WTC11 (cell line): ENCODE results near the gene TAF11L14. TPM values are rescaled to one million over a fixed set of nuclear protein-coding genes. Genes with fewer than 3 reads are reported as not detected.
"Not testable (repeated sequence)": the region's sequence is repeated elsewhere in the genome, so short reads cannot be mapped to it uniquely, and the experiment has no call there.

Source experiments
- ATAC-seq: fragments of 200-7000 bp; cut with Tn5 transposase; 2 replicates; pipeline ENCODE4 v1.10.0; 2021; ENCODE audit warnings: mild to moderate bottlenecking, moderate library complexity
- Bru-seq: library from RNA; stranded (reverse); fragments of 400-500 nt; gene quantifications from one replicate; lab custom pipeline; 2021; lab: Mats Ljungman, UMichigan
- CTCF ChIA-PET: fragments of 300-600 bp; sonication (Branson Sonifier 250); formaldehyde crosslinking; loops from one replicate; lab custom pipeline; 2021; ENCODE audit warnings: antibody characterized with exemption; lab: Charles Lee
- POLR2A ChIA-PET: fragments of 350-600 bp; sonication (Branson Sonifier 250); formaldehyde crosslinking; loops from one replicate; lab custom pipeline; 2021; ENCODE audit warnings: antibody characterized with exemption; lab: Charles Lee
- DNase-seq: peaks from one replicate; pipeline ENCODE4 v3.0.0; 2021; ENCODE audit warnings: low spot score
- H3K27ac Mint-ChIP-seq: 2 replicates; pipeline ENCODE4 v1.8.0; 2021; ENCODE audit warnings: mixed read lengths
- H3K27me3 Mint-ChIP-seq: 2 replicates; pipeline ENCODE4 v1.8.0; 2021; ENCODE audit warnings: low read depth, mild to moderate bottlenecking, moderate library complexity, mixed read lengths
- H3K36me3 Mint-ChIP-seq: 2 replicates; pipeline ENCODE4 v1.8.0; 2021; ENCODE audit warnings: mixed read lengths
- H3K4me1 Mint-ChIP-seq: 2 replicates; pipeline ENCODE4 v1.8.0; 2022; ENCODE audit warnings: mixed read lengths
- H3K4me3 Mint-ChIP-seq: 2 replicates; pipeline ENCODE4 v1.8.0; 2021; ENCODE audit warnings: mild to moderate bottlenecking, moderate library complexity, mixed read lengths
- H3K9me3 Mint-ChIP-seq: 2 replicates; pipeline ENCODE4 v1.8.0; 2021; ENCODE audit warnings: mixed read lengths
- MXD4 ChIP-seq: fragments of 250-450 bp; sonication (Bioruptor Pico); IDR thresholded peaks from 2 replicates; pipeline ENCODE4 v1.8.0; 2021; ENCODE audit warnings: mild to moderate bottlenecking, moderate library complexity, borderline replicate concordance
- ZBTB21 ChIP-seq: sonication (generic); formaldehyde crosslinking; IDR thresholded peaks from 2 replicates; pipeline ENCODE4 v1.8.1; 2023; ENCODE audit warnings: mild to moderate bottlenecking, missing genetic modification reagents, borderline replicate concordance
- ZNF121 ChIP-seq: sonication (generic); formaldehyde crosslinking; IDR thresholded peaks from 2 replicates; pipeline ENCODE4 v1.8.0; 2023; ENCODE audit warnings: missing genetic modification reagents
- ZNF219 ChIP-seq: sonication (generic); formaldehyde crosslinking; IDR thresholded peaks from 2 replicates; pipeline ENCODE4 v1.8.0; 2023; ENCODE audit warnings: missing genetic modification reagents, mild to moderate bottlenecking, borderline replicate concordance
- ZNF317 ChIP-seq: sonication (generic); formaldehyde crosslinking; IDR thresholded peaks from 2 replicates; pipeline ENCODE4 v1.8.1; 2023; ENCODE audit warnings: low read depth, mild to moderate bottlenecking, moderate library complexity, missing genetic modification reagents, borderline replicate concordance
- long read RNA-seq, 3 experiments: library from RNA in 1 of 3; library from capped mRNA in 1 of 3; library from polyadenylated mRNA in 1 of 3; unstranded in 2 of 3; stranded (forward) in 1 of 3; transcript quantifications; one replicate each; pipeline ENCODE4 v2.0.0, GENCODE V29; 2021
- total RNA-seq: library from RNA; stranded (reverse); gene quantifications from 3 replicates; pipeline ENCODE4 v1.2.3, GENCODE V29; 2021
- TF ChIP-seq, protein P1 (sequence below): sonication (generic); formaldehyde crosslinking; IDR thresholded peaks from 2 replicates; pipeline ENCODE4 v1.8.1; 2022; ENCODE audit warnings: mild to moderate bottlenecking, missing genetic modification reagents, moderate library complexity, borderline replicate concordance
- TF ChIP-seq, protein P2 (sequence below): sonication (generic); formaldehyde crosslinking; IDR thresholded peaks from 2 replicates; pipeline ENCODE4 v1.8.0; 2023; ENCODE audit warnings: missing genetic modification reagents
- TF ChIP-seq, protein P3 (sequence below): fragments of 250-450 bp; sonication (Bioruptor Pico); IDR thresholded peaks from 2 replicates; pipeline ENCODE4 v2.1.2; 2022; ENCODE audit warnings: mild to moderate bottlenecking, moderate library complexity
- TF ChIP-seq, protein P4 (sequence below): sonication (generic); formaldehyde crosslinking; IDR thresholded peaks from 2 replicates; pipeline ENCODE4 v1.8.1; 2023; ENCODE audit warnings: mild to moderate bottlenecking, missing genetic modification reagents, borderline replicate concordance
- TF ChIP-seq, protein P5 (sequence below): sonication (generic); formaldehyde crosslinking; IDR thresholded peaks from 2 replicates; pipeline ENCODE4 v1.8.0; 2022; ENCODE audit warnings: mild to moderate bottlenecking, missing genetic modification reagents
- TF ChIP-seq, protein P6 (sequence below): fragments of 250-450 bp; sonication (Bioruptor Pico); IDR thresholded peaks from 2 replicates; pipeline ENCODE4 v1.9.0; 2021; ENCODE audit warnings: mild to moderate bottlenecking, borderline replicate concordance

Gene TAF11L14
- total RNA-seq = not detected in 3 replicates
- Bru-seq, nascent RNA = not detected
- long read RNA-seq, experiment 1 = 0 reads
- long read RNA-seq, experiment 2 = 0 reads
- long read RNA-seq, experiment 3 = 0 reads

DNA sequence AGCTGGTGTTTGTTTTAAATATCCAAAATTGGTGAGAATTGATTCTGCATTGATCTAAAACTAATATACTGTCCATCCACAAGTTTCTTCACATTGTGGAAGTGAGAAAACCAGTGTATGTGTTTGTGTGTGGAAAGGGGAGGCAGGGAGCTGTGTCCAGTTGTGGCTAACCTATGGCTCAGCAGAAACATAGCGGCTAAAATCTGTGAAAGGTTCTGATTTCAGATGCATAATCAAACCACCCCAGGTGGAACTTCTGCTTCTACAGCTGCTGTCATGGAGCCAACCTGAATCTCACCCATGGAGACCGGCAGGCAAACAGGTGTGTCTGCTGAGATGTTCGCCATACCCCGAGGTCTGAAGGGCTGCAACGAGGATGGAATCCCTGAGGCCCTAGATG, at the start of gene TAF11L14:
TSS of gene TAF11L14 (plus strand) at position 301 of the 400 bp plus-strand sequence.
- ChIA-PET POLR2A (no interaction called here), CTCF (no interaction called here)
- ATAC-seq (no peak), DNase-seq (no peak)
- 0 out of 2 replicates have a peak within 1 kb of the TSS, but pooled peaks have one; percentile 43 for H3K27ac Mint-ChIP-seq
- H3K27me3 Mint-ChIP-seq = no peaks in the 10 kb centered on the region
- TF ChIP-seq, protein P1, sequence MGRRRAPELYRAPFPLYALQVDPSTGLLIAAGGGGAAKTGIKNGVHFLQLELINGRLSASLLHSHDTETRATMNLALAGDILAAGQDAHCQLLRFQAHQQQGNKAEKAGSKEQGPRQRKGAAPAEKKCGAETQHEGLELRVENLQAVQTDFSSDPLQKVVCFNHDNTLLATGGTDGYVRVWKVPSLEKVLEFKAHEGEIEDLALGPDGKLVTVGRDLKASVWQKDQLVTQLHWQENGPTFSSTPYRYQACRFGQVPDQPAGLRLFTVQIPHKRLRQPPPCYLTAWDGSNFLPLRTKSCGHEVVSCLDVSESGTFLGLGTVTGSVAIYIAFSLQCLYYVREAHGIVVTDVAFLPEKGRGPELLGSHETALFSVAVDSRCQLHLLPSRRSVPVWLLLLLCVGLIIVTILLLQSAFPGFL (CRISPR knock-in tag) = no peak
- TF ChIP-seq ZNF121 (CRISPR knock-in tag) (no peak), ZBTB21 (CRISPR knock-in tag) (no peak), ZNF317 (no peak), ZNF219 (no peak), MXD4 (no peak)
- TF ChIP-seq, protein P2, sequence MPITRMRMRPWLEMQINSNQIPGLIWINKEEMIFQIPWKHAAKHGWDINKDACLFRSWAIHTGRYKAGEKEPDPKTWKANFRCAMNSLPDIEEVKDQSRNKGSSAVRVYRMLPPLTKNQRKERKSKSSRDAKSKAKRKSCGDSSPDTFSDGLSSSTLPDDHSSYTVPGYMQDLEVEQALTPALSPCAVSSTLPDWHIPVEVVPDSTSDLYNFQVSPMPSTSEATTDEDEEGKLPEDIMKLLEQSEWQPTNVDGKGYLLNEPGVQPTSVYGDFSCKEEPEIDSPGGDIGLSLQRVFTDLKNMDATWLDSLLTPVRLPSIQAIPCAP = no peak
- TF ChIP-seq, protein P3, sequence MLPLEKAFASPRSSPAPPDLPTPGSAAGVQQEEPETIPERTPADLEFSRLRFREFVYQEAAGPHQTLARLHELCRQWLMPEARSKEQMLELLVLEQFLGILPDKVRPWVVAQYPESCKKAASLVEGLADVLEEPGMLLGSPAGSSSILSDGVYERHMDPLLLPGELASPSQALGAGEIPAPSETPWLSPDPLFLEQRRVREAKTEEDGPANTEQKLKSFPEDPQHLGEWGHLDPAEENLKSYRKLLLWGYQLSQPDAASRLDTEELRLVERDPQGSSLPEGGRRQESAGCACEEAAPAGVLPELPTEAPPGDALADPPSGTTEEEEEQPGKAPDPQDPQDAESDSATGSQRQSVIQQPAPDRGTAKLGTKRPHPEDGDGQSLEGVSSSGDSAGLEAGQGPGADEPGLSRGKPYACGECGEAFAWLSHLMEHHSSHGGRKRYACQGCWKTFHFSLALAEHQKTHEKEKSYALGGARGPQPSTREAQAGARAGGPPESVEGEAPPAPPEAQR (CRISPR knock-in tag) = no peak
- TF ChIP-seq, protein P4, sequence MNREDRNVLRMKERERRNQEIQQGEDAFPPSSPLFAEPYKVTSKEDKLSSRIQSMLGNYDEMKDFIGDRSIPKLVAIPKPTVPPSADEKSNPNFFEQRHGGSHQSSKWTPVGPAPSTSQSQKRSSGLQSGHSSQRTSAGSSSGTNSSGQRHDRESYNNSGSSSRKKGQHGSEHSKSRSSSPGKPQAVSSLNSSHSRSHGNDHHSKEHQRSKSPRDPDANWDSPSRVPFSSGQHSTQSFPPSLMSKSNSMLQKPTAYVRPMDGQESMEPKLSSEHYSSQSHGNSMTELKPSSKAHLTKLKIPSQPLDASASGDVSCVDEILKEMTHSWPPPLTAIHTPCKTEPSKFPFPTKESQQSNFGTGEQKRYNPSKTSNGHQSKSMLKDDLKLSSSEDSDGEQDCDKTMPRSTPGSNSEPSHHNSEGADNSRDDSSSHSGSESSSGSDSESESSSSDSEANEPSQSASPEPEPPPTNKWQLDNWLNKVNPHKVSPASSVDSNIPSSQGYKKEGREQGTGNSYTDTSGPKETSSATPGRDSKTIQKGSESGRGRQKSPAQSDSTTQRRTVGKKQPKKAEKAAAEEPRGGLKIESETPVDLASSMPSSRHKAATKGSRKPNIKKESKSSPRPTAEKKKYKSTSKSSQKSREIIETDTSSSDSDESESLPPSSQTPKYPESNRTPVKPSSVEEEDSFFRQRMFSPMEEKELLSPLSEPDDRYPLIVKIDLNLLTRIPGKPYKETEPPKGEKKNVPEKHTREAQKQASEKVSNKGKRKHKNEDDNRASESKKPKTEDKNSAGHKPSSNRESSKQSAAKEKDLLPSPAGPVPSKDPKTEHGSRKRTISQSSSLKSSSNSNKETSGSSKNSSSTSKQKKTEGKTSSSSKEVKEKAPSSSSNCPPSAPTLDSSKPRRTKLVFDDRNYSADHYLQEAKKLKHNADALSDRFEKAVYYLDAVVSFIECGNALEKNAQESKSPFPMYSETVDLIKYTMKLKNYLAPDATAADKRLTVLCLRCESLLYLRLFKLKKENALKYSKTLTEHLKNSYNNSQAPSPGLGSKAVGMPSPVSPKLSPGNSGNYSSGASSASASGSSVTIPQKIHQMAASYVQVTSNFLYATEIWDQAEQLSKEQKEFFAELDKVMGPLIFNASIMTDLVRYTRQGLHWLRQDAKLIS (CRISPR knock-in tag) = no peak
- TF ChIP-seq, protein P5, sequence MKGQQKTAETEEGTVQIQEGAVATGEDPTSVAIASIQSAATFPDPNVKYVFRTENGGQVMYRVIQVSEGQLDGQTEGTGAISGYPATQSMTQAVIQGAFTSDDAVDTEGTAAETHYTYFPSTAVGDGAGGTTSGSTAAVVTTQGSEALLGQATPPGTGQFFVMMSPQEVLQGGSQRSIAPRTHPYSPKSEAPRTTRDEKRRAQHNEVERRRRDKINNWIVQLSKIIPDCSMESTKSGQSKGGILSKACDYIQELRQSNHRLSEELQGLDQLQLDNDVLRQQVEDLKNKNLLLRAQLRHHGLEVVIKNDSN (CRISPR knock-in tag) = no peak
- TF ChIP-seq, protein P6, sequence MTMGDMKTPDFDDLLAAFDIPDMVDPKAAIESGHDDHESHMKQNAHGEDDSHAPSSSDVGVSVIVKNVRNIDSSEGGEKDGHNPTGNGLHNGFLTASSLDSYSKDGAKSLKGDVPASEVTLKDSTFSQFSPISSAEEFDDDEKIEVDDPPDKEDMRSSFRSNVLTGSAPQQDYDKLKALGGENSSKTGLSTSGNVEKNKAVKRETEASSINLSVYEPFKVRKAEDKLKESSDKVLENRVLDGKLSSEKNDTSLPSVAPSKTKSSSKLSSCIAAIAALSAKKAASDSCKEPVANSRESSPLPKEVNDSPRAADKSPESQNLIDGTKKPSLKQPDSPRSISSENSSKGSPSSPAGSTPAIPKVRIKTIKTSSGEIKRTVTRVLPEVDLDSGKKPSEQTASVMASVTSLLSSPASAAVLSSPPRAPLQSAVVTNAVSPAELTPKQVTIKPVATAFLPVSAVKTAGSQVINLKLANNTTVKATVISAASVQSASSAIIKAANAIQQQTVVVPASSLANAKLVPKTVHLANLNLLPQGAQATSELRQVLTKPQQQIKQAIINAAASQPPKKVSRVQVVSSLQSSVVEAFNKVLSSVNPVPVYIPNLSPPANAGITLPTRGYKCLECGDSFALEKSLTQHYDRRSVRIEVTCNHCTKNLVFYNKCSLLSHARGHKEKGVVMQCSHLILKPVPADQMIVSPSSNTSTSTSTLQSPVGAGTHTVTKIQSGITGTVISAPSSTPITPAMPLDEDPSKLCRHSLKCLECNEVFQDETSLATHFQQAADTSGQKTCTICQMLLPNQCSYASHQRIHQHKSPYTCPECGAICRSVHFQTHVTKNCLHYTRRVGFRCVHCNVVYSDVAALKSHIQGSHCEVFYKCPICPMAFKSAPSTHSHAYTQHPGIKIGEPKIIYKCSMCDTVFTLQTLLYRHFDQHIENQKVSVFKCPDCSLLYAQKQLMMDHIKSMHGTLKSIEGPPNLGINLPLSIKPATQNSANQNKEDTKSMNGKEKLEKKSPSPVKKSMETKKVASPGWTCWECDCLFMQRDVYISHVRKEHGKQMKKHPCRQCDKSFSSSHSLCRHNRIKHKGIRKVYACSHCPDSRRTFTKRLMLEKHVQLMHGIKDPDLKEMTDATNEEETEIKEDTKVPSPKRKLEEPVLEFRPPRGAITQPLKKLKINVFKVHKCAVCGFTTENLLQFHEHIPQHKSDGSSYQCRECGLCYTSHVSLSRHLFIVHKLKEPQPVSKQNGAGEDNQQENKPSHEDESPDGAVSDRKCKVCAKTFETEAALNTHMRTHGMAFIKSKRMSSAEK = no peak
- no peaks in the 10 kb centered on the region for H3K4me1 Mint-ChIP-seq
- H3K36me3 Mint-ChIP-seq = no peaks in the 10 kb centered on the region
- H3K4me3 Mint-ChIP-seq = no peak within 1 kb of the TSS
- no peaks in the 10 kb centered on the region for H3K9me3 Mint-ChIP-seq

DNA sequence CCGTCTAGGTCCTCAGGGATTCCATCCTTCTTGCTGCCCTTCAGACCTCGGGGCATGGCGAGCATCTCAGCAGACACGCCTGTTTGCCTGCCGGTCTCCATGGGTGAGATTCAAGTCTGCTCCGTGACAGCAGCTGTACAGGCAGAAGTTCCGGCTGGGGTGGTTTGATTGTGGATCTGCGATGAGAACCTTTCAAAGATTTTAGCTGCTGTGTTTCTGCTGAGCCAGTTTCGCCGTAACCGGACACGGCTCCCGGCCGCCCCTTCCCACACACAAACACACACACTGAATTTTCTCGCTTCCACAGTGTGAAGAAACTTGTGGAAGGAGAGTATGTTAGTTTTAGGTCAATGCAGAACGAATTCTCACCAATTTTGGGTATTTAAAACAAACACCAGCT, 48.6 kb upstream of the TAF11L14 start, which contains the start of gene TAF11L7:
TSS of gene TAF11L7 (minus strand) at position 101 of the 400 bp plus-strand sequence.
- H3K36me3 Mint-ChIP-seq, POLR2A ChIA-PET, H3K27me3 Mint-ChIP-seq, H3K9me3 Mint-ChIP-seq, H3K4me1 Mint-ChIP-seq, H3K4me3 Mint-ChIP-seq, DNase-seq, H3K27ac Mint-ChIP-seq, ATAC-seq, CTCF ChIA-PET: not testable (repeated sequence)

DNA sequence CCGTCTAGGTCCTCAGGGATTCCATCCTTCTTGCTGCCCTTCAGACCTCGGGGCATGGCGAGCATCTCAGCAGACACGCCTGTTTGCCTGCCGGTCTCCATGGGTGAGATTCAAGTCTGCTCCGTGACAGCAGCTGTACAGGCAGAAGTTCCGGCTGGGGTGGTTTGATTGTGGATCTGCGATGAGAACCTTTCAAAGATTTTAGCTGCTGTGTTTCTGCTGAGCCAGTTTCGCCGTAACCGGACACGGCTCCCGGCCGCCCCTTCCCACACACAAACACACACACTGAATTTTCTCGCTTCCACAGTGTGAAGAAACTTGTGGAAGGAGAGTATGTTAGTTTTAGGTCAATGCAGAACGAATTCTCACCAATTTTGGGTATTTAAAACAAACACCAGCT, 43.4 kb upstream of the TAF11L14 start, which contains the start of gene TAF11L8:
TSS of gene TAF11L8 (minus strand) at position 101 of the 400 bp plus-strand sequence.
- H3K36me3 Mint-ChIP-seq, CTCF ChIA-PET, H3K4me3 Mint-ChIP-seq, H3K4me1 Mint-ChIP-seq, H3K27ac Mint-ChIP-seq, POLR2A ChIA-PET, DNase-seq, H3K9me3 Mint-ChIP-seq, H3K27me3 Mint-ChIP-seq, ATAC-seq: not testable (repeated sequence)

DNA sequence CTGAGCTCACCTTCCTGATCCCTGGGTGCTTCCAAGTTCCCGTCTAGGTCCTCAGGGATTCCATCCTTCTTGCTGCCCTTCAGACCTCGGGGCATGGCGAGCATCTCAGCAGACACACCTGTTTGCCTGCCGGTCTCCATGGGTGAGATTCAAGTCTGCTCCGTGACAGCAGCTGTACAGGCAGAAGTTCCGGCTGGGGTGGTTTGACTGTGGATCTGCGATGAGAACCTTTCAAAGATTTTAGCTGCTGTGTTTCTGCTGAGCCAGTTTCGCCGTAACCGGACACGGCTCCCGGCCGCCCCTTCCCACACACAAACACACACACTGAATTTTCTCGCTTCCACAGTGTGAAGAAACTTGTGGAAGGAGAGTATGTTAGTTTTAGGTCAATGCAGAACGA, 40.0 kb upstream of the TAF11L14 start, which contains the start of gene TAF11L9:
TSS of gene TAF11L9 (minus strand) at position 140 of the 400 bp plus-strand sequence.
- H3K4me1 Mint-ChIP-seq, H3K9me3 Mint-ChIP-seq, CTCF ChIA-PET, H3K27me3 Mint-ChIP-seq, H3K36me3 Mint-ChIP-seq, ATAC-seq, H3K27ac Mint-ChIP-seq, POLR2A ChIA-PET, DNase-seq, H3K4me3 Mint-ChIP-seq: not testable (repeated sequence)

DNA sequence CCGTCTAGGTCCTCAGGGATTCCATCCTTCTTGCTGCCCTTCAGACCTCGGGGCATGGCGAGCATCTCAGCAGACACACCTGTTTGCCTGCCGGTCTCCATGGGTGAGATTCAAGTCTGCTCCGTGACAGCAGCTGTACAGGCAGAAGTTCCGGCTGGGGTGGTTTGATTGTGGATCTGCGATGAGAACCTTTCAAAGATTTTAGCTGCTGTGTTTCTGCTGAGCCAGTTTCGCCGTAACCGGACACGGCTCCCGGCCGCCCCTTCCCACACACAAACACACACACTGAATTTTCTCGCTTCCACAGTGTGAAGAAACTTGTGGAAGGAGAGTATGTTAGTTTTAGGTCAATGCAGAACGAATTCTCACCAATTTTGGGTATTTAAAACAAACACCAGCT, 36.5 kb upstream of the TAF11L14 start, which contains the start of gene TAF11L10:
TSS of gene TAF11L10 (minus strand) at position 101 of the 400 bp plus-strand sequence.
- H3K27me3 Mint-ChIP-seq, ATAC-seq, CTCF ChIA-PET, H3K4me3 Mint-ChIP-seq, POLR2A ChIA-PET, H3K9me3 Mint-ChIP-seq, DNase-seq, H3K27ac Mint-ChIP-seq, H3K4me1 Mint-ChIP-seq, H3K36me3 Mint-ChIP-seq: not testable (repeated sequence)
